T47D (cell line): Measurements from ENCODE around the gene DMKN.
A peak's percentile ranks its signal among the peaks of the same experiment; 100 is the strongest.

Source experiments
- DNase-seq, 2 experiments: peaks; one replicate each; pipeline versions ENCODE4 v3.0.0 to v3.0.0-alpha.2; 2011 to 2012; ENCODE audit warnings: low read depth in 1 of 2, low spot score in 1 of 2
- JUND ChIP-seq: IDR thresholded peaks from 2 replicates; pipeline ENCODE4 v1.6.1; 2012; ENCODE audit warnings: low read depth
- in situ Hi-C: cut with HindIII; loops from 2 replicates; pipeline ENCODE4 v1.10.0; 2016; ENCODE audit warnings: low sequenced_read_pairs, low pct_unique_long_range_greater_than_20kb

DMKN gene

GRCh38 chr19:35458731-35459391 lies 54.6 kb downstream of the DMKN start:
- in situ Hi-C loops = no loop called here
- DNase-seq = no peak
- TF ChIP-seq JUND = no peak

- TF ChIP-seq JUND = no peak
- DNase-seq = no peak
- in situ Hi-C loops = no loop called here
Observed at GRCh38 chr19:35458192-35458591, 55.3 kb downstream of the DMKN start.

GRCh38 chr19:35457173-35457572 lies 56.3 kb downstream of the DMKN start:
- no peak for DNase-seq
- in situ Hi-C loops = no loop called here
- no peak for TF ChIP-seq JUND

- no peak for DNase-seq
- no peak for TF ChIP-seq JUND
- in situ Hi-C loops = no loop called here
Observed at GRCh38 chr19:35455616-35456201, 57.7 kb downstream of the DMKN start.

DNA sequence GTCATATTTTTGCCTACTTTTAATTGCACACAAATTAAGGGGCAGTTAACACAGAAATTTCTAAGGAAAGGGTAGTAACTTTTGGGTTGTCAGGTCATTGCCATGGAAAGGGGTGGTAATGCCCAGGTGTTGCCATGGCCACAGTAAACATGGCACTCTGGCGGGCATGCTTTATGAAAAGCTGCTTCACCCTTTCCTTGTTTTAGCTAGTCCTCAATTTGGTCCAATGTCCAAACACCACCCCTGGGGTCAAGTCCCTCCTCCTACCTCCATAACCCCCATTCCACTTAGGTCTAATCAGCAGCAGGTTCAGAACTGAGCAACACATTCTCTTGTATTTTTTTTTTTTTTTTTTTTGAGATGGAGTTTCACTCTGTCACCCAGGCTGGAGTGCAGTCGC lies 58.8 kb downstream of the DMKN start:
- no peak for TF ChIP-seq JUND
- in situ Hi-C loops = no loop called here

GRCh38 chr19:35451338-35452096 lies 61.9 kb downstream of the DMKN start:
- no peak for DNase-seq
- in situ Hi-C loops = no loop called here
- no peak for TF ChIP-seq JUND

More for the DNA sequence above, 58.8 kb downstream of the DMKN start:
- no peak for DNase-seq

GRCh38 chr19:35449359-35450043 lies 63.9 kb downstream of the DMKN start:
- in situ Hi-C loops = no loop called here
- no peak for TF ChIP-seq JUND
- peak; percentile 14 to 63 for DNase-seq

GRCh38 chr19:35447606-35448469 lies 65.6 kb downstream of the DMKN start, which contains the start of gene FFAR2:
FFAR2 (plus strand) TSS chr19:35448257; CDS start chr19:35449715, 1,458 bp downstream.
- in situ Hi-C loops = no loop called here
- TF ChIP-seq JUND = no peak
- no peak for DNase-seq
